Measurements from ENCODE around the gene NR5A1.

Gene NR5A1

GRCh38 chr9:124456341-124457078 is 50.7 kb downstream of the NR5A1 start:
- DNase-seq: no peak

- no peak for DNase-seq
Observed at GRCh38 chr9:124455820-124456219, 51.4 kb downstream of the NR5A1 start.

GRCh38 chr9:124454791-124455443 is 52.3 kb downstream of the NR5A1 start:
- DNase-seq: no peak

DNA sequence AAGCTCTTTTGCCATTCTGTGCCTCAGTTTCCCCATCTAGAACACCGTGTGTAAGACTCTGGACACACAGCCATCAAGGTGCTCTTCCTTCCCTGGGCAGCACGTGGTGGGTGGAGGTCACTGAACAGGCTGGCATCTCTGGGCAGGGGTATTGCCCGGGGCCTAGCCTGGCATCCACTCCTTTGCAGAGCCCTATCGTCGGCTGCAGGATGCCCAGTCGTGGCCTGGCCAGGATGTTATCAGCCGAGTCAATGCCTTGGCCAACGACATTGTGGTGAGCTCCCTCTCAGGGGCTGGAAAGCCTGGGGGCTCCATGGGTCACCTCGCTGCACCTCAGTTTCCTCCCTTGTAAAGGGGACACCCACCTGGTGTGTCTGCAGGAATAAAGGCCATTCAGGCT is 52.9 kb downstream of the NR5A1 start:
- no peak for DNase-seq

DNA sequence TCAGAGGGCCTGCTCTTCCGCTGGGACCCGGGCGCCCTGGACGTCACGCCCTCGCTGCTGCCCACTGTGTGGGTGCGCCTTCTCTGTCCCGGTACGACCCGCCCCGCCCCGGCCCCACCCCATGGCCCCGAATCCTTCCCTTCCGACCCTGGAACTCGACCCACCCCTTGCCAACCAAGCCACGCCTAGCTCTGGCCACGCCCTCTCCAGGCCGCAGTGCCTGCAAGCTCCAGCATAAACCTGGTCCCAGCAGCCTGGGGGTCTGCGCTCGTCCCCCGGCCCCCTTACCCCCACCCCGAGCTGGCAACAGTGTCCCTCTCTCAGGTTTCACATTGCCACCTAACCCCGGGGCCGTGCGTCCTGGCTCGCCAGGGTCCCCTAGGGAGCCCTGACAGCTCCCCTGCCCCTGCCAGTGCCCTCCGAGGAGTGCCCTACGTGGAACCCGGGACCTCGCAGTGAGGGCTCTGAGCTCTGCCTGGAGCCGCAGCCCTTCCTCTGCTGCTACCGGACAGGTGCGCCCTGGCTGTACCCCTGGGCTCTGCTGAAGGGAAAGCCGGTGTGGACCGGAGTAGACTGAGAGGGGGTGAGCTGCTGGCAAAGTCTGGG is 53.5 kb downstream of the NR5A1 start:
- DNase-seq: no peak

DNA sequence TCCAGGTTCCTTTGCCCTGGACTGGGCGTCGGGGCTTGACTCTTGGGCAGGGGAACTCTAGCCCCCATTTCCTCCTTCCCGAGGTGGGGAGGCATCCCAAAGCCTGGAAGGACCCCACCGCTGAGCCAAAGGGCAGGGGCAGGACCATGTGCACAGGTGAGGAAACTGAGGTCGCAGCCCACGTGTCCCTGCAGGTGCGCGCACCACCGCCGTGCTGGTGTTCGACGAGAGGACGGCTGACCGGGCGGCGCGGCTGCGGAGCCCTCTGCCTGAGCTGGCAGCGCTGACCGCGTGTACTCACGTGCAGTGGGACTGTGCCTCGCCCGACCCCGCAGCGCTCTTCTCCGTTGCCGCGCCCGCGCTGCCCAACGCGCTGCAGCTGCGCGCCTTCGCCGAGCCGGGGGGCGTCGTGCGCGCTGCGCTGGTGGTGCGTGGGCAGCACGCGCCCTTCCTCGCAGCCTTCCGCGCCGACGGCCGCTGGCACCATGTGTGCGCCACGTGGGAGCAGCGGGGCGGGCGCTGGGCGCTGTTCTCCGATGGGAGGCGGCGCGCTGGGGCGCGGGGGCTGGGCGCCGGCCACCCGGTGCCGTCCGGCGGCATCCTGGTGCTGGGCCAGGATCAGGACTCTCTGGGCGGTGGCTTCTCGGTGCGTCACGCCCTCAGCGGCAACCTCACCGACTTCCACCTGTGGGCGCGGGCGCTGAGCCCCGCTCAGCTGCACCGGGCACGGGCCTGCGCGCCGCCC is 54.2 kb downstream of the NR5A1 start:
- no peak for DNase-seq

GRCh38 chr9:124452326-124452725 is 54.9 kb downstream of the NR5A1 start:
- DNase-seq: no peak

- no peak for DNase-seq
Observed at GRCh38 chr9:124450931-124451661, 56.1 kb downstream of the NR5A1 start.

GRCh38 chr9:124450241-124450924 is 56.8 kb downstream of the NR5A1 start, which contains the start of gene ADGRD2:
Gene ADGRD2, plus strand, starts transcription at chr9:124450451. Its CDS starts 1,216 bp downstream, at chr9:124451667.
- peak; percentile 61 for DNase-seq

GRCh38 chr9:124449381-124450151 is 57.6 kb downstream of the NR5A1 start:
- DNase-seq: peak; percentile 38

DNA sequence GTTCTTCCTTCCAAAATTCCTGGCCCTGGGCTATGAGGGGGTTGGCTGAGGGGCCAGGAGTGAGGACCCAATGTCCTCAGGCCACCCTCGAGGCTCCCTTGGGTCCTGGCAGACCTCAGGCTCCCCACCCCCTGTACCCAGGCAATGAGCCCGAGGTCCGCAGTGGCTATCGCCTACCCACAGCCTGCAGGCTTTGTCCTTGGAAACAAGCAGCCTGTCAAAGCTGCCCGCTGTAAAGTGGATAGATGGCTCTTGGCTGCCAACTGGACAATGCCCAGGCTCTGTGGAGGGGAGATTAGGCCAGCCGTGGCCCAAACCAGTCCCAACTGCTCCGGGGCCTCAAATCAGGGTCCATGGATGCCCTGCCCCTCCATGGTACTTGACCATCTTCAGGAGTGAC is 59.2 kb downstream of the NR5A1 start:
- peak; percentile 47 for DNase-seq

DNA sequence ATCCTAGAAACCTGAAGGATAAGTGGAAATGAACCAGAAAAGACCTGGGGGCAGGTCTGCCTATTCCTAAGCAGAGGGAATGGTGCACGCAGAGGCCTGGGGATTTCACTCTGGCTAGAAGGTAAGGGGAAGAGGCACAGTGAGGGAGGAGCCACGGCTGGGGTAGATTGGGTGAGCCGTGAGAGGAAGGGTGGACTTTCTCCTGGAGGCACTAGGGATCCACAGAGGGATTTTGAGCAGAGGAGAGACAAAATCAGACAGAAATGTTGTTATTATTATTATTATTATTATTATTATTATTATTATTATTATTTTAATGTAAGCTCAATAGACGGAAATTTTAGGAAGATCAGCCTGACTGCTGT is 59.9 kb downstream of the NR5A1 start:
- DNase-seq: no peak

DNA sequence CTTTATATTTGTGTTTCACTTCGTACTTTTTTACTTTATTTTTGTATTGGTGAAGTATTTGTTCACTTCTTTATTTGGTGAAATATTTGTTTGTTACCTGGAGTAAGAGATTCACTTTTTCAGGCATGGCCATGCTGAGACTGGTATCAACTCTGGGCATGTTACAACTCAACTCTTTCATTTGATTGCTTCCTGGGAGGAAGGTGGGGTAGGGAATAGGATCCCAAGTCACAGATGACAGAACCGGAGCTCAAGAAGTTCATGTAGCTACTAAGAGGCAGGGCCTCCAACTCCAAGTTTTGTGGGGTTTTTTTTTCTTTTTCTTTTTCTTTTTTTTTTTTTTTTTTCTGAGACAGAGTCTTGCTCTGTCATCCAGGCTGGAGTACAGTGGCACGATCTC is 63.0 kb downstream of the NR5A1 start:
- DNase-seq: no peak

DNA sequence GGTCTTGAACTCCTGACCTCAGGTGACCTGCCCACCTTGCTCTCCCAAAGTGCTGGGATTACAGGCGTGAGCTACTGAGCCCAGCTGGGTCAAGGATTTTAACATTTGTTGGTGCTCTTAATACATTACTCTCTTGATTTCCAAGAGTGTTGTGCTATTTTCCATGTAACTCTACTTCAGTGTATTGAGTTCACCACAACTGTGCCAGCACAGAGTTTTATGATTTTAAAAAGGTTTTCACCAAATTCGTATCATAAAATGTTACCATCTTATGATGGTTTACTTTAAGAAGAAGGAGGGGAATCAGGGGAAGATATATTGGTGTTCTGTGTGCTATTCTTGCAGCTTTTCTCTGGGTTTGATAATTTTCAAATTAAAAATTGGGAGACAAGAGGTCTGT is 63.6 kb downstream of the NR5A1 start:
- DNase-seq: no peak

- peak; percentile 19 for DNase-seq
Observed at GRCh38 chr9:124442826-124443225, 64.4 kb downstream of the NR5A1 start.

GRCh38 chr9:124442379-124442778 is 64.8 kb downstream of the NR5A1 start:
- peak; percentile 1 for DNase-seq

GRCh38 chr9:124441291-124441690 is 65.9 kb downstream of the NR5A1 start:
- peak; percentile 33 for DNase-seq

- DNase-seq: peak; percentile 43
Observed at GRCh38 chr9:124440786-124441185, 66.4 kb downstream of the NR5A1 start.

DNA sequence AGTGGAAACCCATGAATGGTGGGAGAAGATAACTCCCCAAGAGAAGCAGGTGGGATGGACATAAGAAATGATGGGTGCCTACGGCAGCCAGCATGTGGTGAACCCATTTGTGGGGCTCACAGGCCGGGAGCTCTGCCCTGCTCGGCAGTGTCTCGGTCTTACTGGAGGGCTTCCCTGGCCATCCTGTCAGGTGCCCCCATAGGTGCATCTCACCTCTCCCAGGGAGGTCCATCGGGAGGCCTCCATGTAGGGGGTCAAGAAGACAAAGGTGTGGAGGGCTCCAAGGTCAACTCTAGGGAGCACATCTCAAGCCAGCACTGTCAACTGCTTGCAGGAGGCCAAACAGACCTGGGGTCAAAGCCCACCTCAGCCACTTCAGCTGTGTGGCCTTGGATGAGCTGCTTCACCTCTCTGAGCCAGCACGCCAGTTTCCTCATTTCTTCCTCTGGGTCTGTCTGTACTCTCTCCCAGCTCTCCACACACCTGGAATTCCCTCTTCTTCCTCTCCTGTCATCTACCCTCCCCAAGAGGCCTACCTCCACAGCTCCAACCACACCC is 67.4 kb downstream of the NR5A1 start:
- DNase-seq: peak; percentile 57

GRCh38 chr9:124439086-124439485 is 68.1 kb downstream of the NR5A1 start:
- DNase-seq: no peak

GRCh38 chr9:124438091-124438490 is 69.1 kb downstream of the NR5A1 start:
- DNase-seq: peak; percentile 52

Measured in activated effector memory CD4-positive, alpha-beta T cell treated with anti-CD3 and anti-CD28 coated beads, Interleukin-2, amount 50 U/mL, for 16 hours (primary cell).